NCI-H82 treated with DMSO at 0.1 percent for 48 hours (cell line): ENCODE measurements around the gene ANAPC1.
"Not testable (repeated sequence)": the region's sequence is repeated elsewhere in the genome, so short reads cannot be mapped to it uniquely, and the experiment has no call there.

Source experiments
- DNase-seq: peaks from one replicate; lab custom pipeline; 2025; ENCODE audit not compliant: unreplicated experiment; lab: John Stamatoyannopoulos, UW

The ANAPC1 gene

DNA sequence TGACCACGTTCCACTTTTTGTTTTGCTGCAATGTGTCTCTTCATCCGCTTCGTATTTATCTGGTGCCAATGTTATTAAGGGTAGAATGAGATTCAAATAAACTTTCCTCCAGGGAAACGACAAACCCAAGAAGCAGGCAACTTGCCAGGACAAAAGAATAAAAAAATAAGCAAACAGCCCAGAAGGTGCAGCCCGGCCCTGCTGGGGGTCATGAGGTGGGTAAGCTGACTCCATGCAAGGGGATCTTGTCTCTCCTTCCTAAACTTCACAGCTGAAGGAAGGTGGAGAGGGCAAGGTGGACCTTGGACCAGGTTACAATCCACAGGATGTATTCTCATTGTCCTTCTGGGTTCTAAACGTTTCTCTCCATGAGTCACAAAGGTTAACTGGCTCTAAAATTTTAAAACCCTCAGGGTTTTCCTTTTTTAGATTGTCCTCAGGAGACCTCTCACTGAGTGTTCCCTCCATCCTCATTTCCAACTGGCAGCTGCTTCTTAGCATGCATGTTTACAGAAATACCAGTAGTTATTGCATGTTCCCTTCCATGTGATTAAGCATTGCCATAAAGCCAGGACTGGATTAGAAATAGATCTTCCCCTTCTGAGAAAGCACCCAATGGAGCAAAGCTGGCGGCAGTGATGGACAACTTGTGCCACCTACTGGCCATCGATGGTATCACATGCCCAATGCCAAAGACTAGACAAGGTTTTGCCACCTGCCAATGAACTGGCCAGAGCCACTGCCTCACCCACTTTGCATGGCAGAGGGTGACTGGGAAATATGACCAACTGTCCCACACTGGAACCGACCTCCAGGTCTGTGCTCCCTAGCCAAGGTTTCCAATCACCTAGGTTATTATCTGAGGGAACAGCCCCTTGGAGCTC is 147.9 kb downstream of the ANAPC1 start:
- not testable (repeated sequence) for DNase-seq

DNA sequence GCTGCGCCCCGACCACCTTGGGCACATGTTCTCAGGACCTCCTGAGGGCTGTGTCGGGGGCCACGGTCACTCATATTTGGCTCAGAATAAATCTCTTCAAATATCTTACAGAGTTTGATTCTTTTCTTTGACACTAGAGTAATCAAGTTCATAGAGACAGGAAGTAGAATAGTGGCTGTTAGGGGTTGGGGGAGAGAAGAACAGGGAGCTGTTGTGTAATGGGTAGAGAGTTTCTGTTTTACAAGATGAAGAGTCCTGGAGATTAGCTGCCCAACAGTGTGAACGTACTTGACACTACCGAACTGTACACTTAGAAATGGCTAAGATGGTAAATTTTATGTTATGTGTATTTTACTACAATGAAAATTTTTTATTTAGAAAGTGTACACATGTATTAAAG is 148.6 kb downstream of the ANAPC1 start:
- DNase-seq, result not testable (repeated sequence)

DNA sequence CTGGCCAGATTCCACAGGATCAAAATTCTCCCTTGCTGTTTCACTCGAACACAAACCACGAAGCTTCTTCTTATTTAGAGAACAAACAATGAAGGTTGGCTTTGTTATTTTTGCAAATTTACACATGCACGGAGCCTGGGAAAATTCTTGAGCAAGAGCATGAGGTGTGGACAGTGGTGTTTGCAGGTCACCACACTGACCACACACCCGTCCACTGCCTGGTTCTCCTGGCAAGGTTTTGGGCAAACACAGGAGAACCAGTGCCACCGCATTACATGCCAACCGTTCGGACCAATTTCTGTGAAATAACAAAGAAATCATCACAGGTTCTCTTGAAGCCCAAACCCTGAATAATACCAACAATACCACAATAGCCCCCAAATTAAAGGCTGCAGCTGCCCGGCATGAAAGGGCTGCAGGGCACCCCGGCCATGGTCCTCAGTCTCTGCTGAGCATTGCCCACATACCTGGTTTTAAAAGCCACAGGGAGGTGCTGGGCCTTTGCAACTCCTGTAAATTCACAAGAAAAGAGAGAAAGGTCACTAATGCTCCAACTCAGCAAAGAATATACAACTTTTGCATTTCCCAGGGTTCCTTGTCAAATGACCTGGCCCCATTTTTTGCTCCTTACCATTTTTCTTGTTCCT is 154.1 kb downstream of the ANAPC1 start:
- not testable (repeated sequence) for DNase-seq

DNA sequence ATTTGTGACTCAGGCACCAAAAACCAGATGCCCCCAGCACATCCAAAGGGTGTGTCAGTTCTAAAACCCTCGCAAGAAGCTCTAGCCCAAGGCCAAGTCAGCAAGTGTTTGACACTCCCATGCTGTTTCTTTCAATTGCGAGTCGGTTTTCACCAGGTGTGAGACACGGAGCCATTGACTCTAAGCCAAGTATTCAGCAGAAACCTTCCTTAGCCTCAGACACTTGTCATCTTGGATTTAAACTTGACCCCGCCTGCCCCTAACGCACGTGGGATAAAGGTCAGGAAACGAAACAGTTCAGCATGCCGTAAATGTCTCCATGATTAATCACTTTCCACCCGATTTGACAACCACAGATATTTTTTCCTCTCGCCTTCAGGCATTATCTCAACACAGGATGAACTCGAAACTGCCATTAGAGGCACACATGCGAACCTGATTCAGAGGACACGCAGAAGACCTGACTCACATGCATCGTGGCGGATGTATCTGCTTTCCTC is 156.3 kb downstream of the ANAPC1 start:
- not testable (repeated sequence) for DNase-seq

DNA sequence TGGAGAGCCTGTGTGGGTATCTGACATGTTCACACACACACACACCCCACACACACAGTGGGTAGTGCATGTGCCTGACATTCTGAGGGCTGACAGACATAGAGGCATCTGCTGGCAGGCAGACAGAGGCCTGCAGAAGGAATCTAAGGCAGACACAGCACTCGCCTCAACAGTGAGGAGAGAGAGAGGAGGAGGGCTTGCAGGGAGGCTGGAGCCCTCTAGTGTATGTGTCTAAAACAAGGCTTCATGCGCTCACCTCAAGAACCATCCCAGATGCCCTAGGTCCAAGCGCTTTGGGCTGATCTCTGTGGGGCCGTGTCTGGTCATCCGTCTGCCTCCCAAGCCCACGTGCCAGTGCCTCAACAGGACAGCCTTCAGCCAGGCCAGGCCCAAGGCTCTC is 158.3 kb downstream of the ANAPC1 start:
- not testable (repeated sequence) for DNase-seq

DNA sequence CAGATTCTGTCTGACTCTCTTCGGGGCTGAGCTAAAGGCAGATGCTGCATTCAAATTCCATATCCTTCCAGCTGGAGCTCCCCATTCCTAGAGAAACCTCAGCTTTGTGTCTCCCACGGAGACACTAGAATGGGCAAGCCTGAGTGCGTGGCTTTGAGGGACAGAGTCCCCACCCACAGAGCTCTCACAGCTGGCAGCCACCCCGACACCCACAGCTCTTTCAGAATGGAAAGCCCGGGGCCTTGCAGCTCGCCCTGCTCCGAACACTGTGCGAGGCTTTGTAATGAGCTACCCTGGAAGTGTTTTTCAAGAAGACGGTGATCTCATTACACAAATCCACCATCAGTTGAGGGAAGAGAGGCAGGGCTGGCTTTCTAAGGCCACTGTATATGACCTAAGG is 164.4 kb downstream of the ANAPC1 start:
- not testable (repeated sequence) for DNase-seq
